ENCODE measurements around the gene PRKCE. TPM values are rescaled to one million over a fixed set of nuclear protein-coding genes. Genes with fewer than 3 reads are reported as not detected.

The PRKCE gene
- polyA plus RNA-seq, 1 of the 3 experiments (the other 2 are of a cell fraction) = 16.3 TPM

- no peak for TF ChIP-seq REST (IDR thresholded peaks at IDR 0.05; ENCODE audit: low read depth, low read length)
Measured at GRCh38 chr2:45983213-45983612, 331.7 kb downstream of the PRKCE start (continued).

GRCh38 chr2:45984366-45984765 lies 332.9 kb downstream of the PRKCE start:
- no peak for DNase-seq
- CTCF ChIA-PET = interaction anchor here (1.1 to 3.3 kb wide), 2 partner anchors 9 to 27 kb away, joined by 3 to 17 read pairs; no protein-coding TSS in a partner anchor
- peaks cover 0 to 6% of the 10 kb centered on the region in 2 experiments; a peak in 1 of 4 replicates for H3K4me1 ChIP-seq (ENCODE audit: control insufficient read depth in 1 of 2, insufficient read depth in 2 of 2, low read depth in 1 of 2, low read length in 1 of 2)
- H3K27ac ChIP-seq (ENCODE audit: low read depth in 2 of 2, low read length in 1 of 2) = no peak overlapping the region
- no peaks in the 10 kb centered on the region for H3K36me3 ChIP-seq (replicated peaks in 1 of 2; ENCODE audit: control insufficient read depth in 1 of 2, insufficient read depth in 2 of 2, low read length in 1 of 2)
- H3F3A ChIP-seq (replicated peaks; ENCODE audit: insufficient read depth) = no peaks in the 10 kb centered on the region
- H2AFZ ChIP-seq (ENCODE audit: low read depth) = no peak overlapping the region
- no peaks in the 10 kb centered on the region for H3K27me3 ChIP-seq (ENCODE audit: insufficient read depth)
- no peak overlapping the region for H3K4me3 ChIP-seq (ENCODE audit: low read depth in 2 of 2, low read length in 1 of 2)
- no peak overlapping the region for H3K4me2 ChIP-seq
- no peak overlapping the region for H3K9ac ChIP-seq
- 88% methylated on average over 6 of the region's 7 CpGs for WGBS (ENCODE audit: low lambda C conversion rate)
- TF ChIP-seq MXI1 (IDR thresholded peaks at IDR 0.05; ENCODE audit: low read depth, low read length) (no peak), RFX5 (IDR thresholded peaks at IDR 0.05; ENCODE audit: low read length) (no peak), RCOR1 (IDR thresholded peaks at IDR 0.05; ENCODE audit: low read length) (no peak), IRF3 (IDR thresholded peaks at IDR 0.05; ENCODE audit: low read depth, low read length) (no peak), RXRA (IDR thresholded peaks at IDR 0.05; ENCODE audit: borderline replicate concordance, low read depth) (no peak), ZBTB33 (IDR thresholded peaks at IDR 0.05; ENCODE audit: borderline replicate concordance, low read depth) (no peak), SMC3 (IDR thresholded peaks at IDR 0.05; ENCODE audit: low read depth, low read length) (no peak), JUND (IDR thresholded peaks at IDR 0.05) (no peak), MEF2A (IDR thresholded peaks at IDR 0.05; ENCODE audit: borderline replicate concordance, low read depth) (no peak), CHD2 (IDR thresholded peaks at IDR 0.05; ENCODE audit: low read length, partially characterized antibody) (no peak), FOXM1 (IDR thresholded peaks at IDR 0.05; ENCODE audit: low read depth) (no peak), EP300 (IDR thresholded peaks at IDR 0.05; ENCODE audit: borderline replicate concordance in 1 of 2, low read depth in 1 of 2, low read length in 1 of 2) (no peak), YY1 (IDR thresholded peaks at IDR 0.05; ENCODE audit: low read depth) (no peak), NFIC (IDR thresholded peaks at IDR 0.05; ENCODE audit: borderline replicate concordance) (no peak)
- no peaks in the 10 kb centered on the region for H3K9me2 ChIP-seq
- H3K79me2 ChIP-seq (ENCODE audit: insufficient read depth) = no peaks in the 10 kb centered on the region
- POLR2A ChIA-PET = no interaction called here
- H3K9me3 ChIP-seq = no peaks in the 10 kb centered on the region
- H4K20me1 ChIP-seq (ENCODE audit: insufficient read depth) = no peaks in the 10 kb centered on the region

Data from SK-N-SH (cell line).